NCI-H1048 (cell line): ENCODE measurements around the gene CNOT6L.
"Not testable (repeated sequence)": the region's sequence is repeated elsewhere in the genome, so short reads cannot be mapped to it uniquely, and the experiment has no call there.

Source experiments
- DNase-seq: peaks from one replicate; lab custom pipeline; 2025; lab: John Stamatoyannopoulos, UW

CNOT6L gene

GRCh38 chr4:77782102-77782835, 36.9 kb downstream of the CNOT6L start:
- no peak for DNase-seq

- DNase-seq = not testable (repeated sequence)
Measured at GRCh38 chr4:77780762-77781161, 38.4 kb downstream of the CNOT6L start.

- no peak for DNase-seq
Measured at GRCh38 chr4:77777135-77777807, 41.9 kb downstream of the CNOT6L start.

- DNase-seq = no peak
Measured at GRCh38 chr4:77776182-77777134, 42.7 kb downstream of the CNOT6L start.

GRCh38 chr4:77773101-77773500, 46.1 kb downstream of the CNOT6L start:
- DNase-seq = no peak

- DNase-seq = no peak
Measured at GRCh38 chr4:77771566-77771965, 47.6 kb downstream of the CNOT6L start.

GRCh38 chr4:77765720-77766119, 53.4 kb downstream of the CNOT6L start:
- DNase-seq = no peak

GRCh38 chr4:77762531-77762930, 56.6 kb downstream of the CNOT6L start:
- DNase-seq = no peak

GRCh38 chr4:77761595-77761994, 57.6 kb downstream of the CNOT6L start:
- DNase-seq = no peak

GRCh38 chr4:77758804-77759203, 60.4 kb downstream of the CNOT6L start:
- no peak for DNase-seq

- no peak for DNase-seq
Measured at GRCh38 chr4:77751764-77752163, 67.4 kb downstream of the CNOT6L start.

- DNase-seq = no peak
Measured at GRCh38 chr4:77745792-77746191, 73.4 kb downstream of the CNOT6L start.

GRCh38 chr4:77742054-77742453, 77.1 kb downstream of the CNOT6L start:
- DNase-seq = no peak

- no peak for DNase-seq
Measured at GRCh38 chr4:77740480-77740879, 78.7 kb downstream of the CNOT6L start.

- DNase-seq = no peak
Measured at GRCh38 chr4:77734928-77735327, 84.2 kb downstream of the CNOT6L start.

- DNase-seq = no peak
Measured at GRCh38 chr4:77731656-77732055, 87.5 kb downstream of the CNOT6L start.

- DNase-seq = no peak
Measured at GRCh38 chr4:77728420-77728819, 90.7 kb downstream of the CNOT6L start.

- no peak for DNase-seq
Measured at GRCh38 chr4:77721073-77721472, 98.1 kb downstream of the CNOT6L start.

GRCh38 chr4:77718500-77718899, 100.7 kb downstream of the CNOT6L start:
- not testable (repeated sequence) for DNase-seq

GRCh38 chr4:77715414-77716290, 103.5 kb downstream of the CNOT6L start:
- no peak for DNase-seq

- DNase-seq = no peak
Measured at GRCh38 chr4:77714514-77714913, 104.7 kb downstream of the CNOT6L start.

- DNase-seq = no peak
Measured at GRCh38 chr4:77713884-77714283, 105.3 kb downstream of the CNOT6L start.
